Neural cell (in vitro differentiated cells): ENCODE results near the gene MARK3. TPM values are rescaled to one million over a fixed set of nuclear protein-coding genes. Genes with fewer than 3 reads are reported as not detected.

Experiments
- H2AFZ ChIP-seq: fragments of 200-600, 300-800 bp; sonication (generic), shearing (Covaris generic); 2 replicates; pipeline ENCODE4 v1.6.0; 2014; ENCODE audit warnings: low read depth, mild to moderate bottlenecking, antibody characterized with exemption, low read length, moderate library complexity
- H3F3A ChIP-seq: fragments of 200-600 bp; shearing (Covaris generic); 2 replicates; pipeline ENCODE4 v1.6.1; 2016; ENCODE audit warnings: mild to moderate bottlenecking, moderate library complexity, mixed read lengths, antibody characterized with exemption, low read length; ENCODE audit not compliant: insufficient read depth, poor library complexity, severe bottlenecking
- H3K27ac ChIP-seq: fragments of 200-600, 300-800 bp; sonication (generic), shearing (Covaris generic); 2 replicates; pipeline ENCODE4 v1.5.1; 2014; ENCODE audit warnings: mild to moderate bottlenecking, low read length, moderate library complexity
- H3K27me3 ChIP-seq: fragments of 300-800, 200-600 bp; sonication (generic), shearing (Covaris generic); 2 replicates; pipeline ENCODE4 v1.6.0; 2014; ENCODE audit warnings: mild to moderate bottlenecking, low read depth, low read length, moderate library complexity; ENCODE audit not compliant: insufficient read depth
- H3K36me3 ChIP-seq: fragments of 300-800, 200-600 bp; sonication (generic), shearing (Covaris generic); 2 replicates; pipeline ENCODE4 v1.5.1; 2014; ENCODE audit warnings: mild to moderate bottlenecking, antibody characterized with exemption, low read length, moderate library complexity; ENCODE audit not compliant: insufficient read depth
- H3K4me2 ChIP-seq: fragments of 300-800, 200-600 bp; sonication (generic), shearing (Covaris generic); 2 replicates; pipeline ENCODE4 v1.6.0; 2014; ENCODE audit warnings: mild to moderate bottlenecking, low read length
- H3K4me3 ChIP-seq: fragments of 300-800, 200-600 bp; sonication (generic), shearing (Covaris generic); 2 replicates; pipeline ENCODE4 v1.5.1; 2014; ENCODE audit warnings: mild to moderate bottlenecking, low read length, moderate library complexity
- H3K79me2 ChIP-seq: fragments of 200-600 bp; shearing (Covaris generic); replicated peaks from 2 replicates; pipeline ENCODE4 v1.6.0; 2014; ENCODE audit warnings: mild to moderate bottlenecking, low read length, moderate library complexity; ENCODE audit not compliant: insufficient read depth
- H3K9ac ChIP-seq: fragments of 300-800, 200-600 bp; sonication (generic), shearing (Covaris generic); 2 replicates; pipeline ENCODE4 v1.6.1; 2016; ENCODE audit warnings: mild to moderate bottlenecking, low read length, mixed read lengths
- H3K9me2 ChIP-seq: fragments of 200-600 bp; shearing (Covaris generic); 2 replicates; pipeline ENCODE4 v1.6.1; 2016; ENCODE audit warnings: mild to moderate bottlenecking, low read length, mixed read lengths; ENCODE audit not compliant: insufficient read depth
- H3K9me3 ChIP-seq: fragments of 200-600, 300-800 bp; sonication (generic), shearing (Covaris generic); 2 replicates; pipeline ENCODE4 v1.6.1; 2016; ENCODE audit warnings: mild to moderate bottlenecking, mixed run types, low read length, moderate library complexity, mixed read lengths
- H4K20me1 ChIP-seq: fragments of 200-600 bp; shearing (Covaris generic); 2 replicates; pipeline ENCODE4 v1.6.1; 2016; ENCODE audit warnings: mild to moderate bottlenecking, mixed run types; ENCODE audit not compliant: insufficient read depth
- CTCF ChIP-seq: fragments of 450-650 bp; IDR thresholded peaks from 2 replicates; pipeline ENCODE4 v1.5.1; 2014; ENCODE audit warnings: antibody characterized with exemption, mild to moderate bottlenecking, moderate library complexity; ENCODE audit not compliant: poor library complexity, severe bottlenecking
- EP300 ChIP-seq: fragments of 450-650 bp; conservative IDR thresholded peaks from 2 replicates; pipeline ENCODE4 v1.6.1; 2014; ENCODE audit warnings: antibody characterized with exemption, mild to moderate bottlenecking, moderate library complexity; ENCODE audit not compliant: poor library complexity, severe bottlenecking
- EZH2 ChIP-seq: fragments of 200-600, 300-800 bp; shearing (Covaris generic), sonication (generic); IDR thresholded peaks from 2 replicates; pipeline ENCODE4 v1.6.1; 2014; ENCODE audit warnings: antibody characterized with exemption, low read length, borderline replicate concordance, mild to moderate bottlenecking; ENCODE audit not compliant: insufficient read depth, poor library complexity, severe bottlenecking
- MXI1 ChIP-seq: fragments of 450-650 bp; conservative IDR thresholded peaks from 2 replicates; pipeline ENCODE4 v1.6.1; 2014; ENCODE audit warnings: antibody characterized with exemption, mild to moderate bottlenecking; ENCODE audit not compliant: poor library complexity, severe bottlenecking
- POLR2AphosphoS5 ChIP-seq: IDR thresholded peaks from 2 replicates; pipeline ENCODE4 v1.6.1; 2012
- RAD21 ChIP-seq: fragments of 450-650 bp; conservative IDR thresholded peaks from 2 replicates; pipeline ENCODE4 v1.6.1; 2014; ENCODE audit warnings: antibody characterized with exemption, mild to moderate bottlenecking, moderate library complexity
- REST ChIP-seq: IDR thresholded peaks from 2 replicates; pipeline ENCODE4 v1.6.1; 2012; ENCODE audit warnings: borderline replicate concordance
- SMC3 ChIP-seq: fragments of 450-650 bp; conservative IDR thresholded peaks from 2 replicates; pipeline ENCODE4 v1.6.1; 2014; ENCODE audit warnings: antibody characterized with exemption, mild to moderate bottlenecking, moderate library complexity; ENCODE audit not compliant: poor library complexity
- TAF1 ChIP-seq: IDR thresholded peaks from 2 replicates; pipeline ENCODE4 v1.6.1; 2012; ENCODE audit warnings: low read depth
- polyA plus RNA-seq: library from polyadenylated mRNA; depleted of rRNA; stranded (reverse); fragments of >200 nt; gene quantifications from 2 replicates; pipeline ENCODE4 v1.2.3, GENCODE V29; 2014

The MARK3 gene
- polyA plus RNA-seq, 1 donor from 2014 or later, result 158 TPM

GRCh38 chr14:103545915-103546651, 160.9 kb downstream of the MARK3 start:
- no peak overlapping the region for H3K4me3 ChIP-seq
- H3F3A ChIP-seq, result no peaks in the 10 kb centered on the region
- H3K36me3 ChIP-seq, result no peaks in the 10 kb centered on the region
- H3K79me2 ChIP-seq, result no peaks in the 10 kb centered on the region
- no peak for TF ChIP-seq CTCF
- TF ChIP-seq POLR2AphosphoS5, result no peak
- no peak for TF ChIP-seq MXI1
- TF ChIP-seq EP300, result no peak
- no peak for TF ChIP-seq RAD21
- no peak for TF ChIP-seq EZH2
- no peak for TF ChIP-seq SMC3
- no peak for TF ChIP-seq REST
- TF ChIP-seq TAF1, result no peak
- H3K27me3 ChIP-seq, result no peaks in the 10 kb centered on the region
- H3K9me2 ChIP-seq, result no peaks in the 10 kb centered on the region
- no peaks in the 10 kb centered on the region for H3K9me3 ChIP-seq
- no peaks in the 10 kb centered on the region for H4K20me1 ChIP-seq
- peak overlapping the region; percentile 7 for H3K9ac ChIP-seq
- H3K4me2 ChIP-seq, result no peak overlapping the region
- H3K27ac ChIP-seq, result no peak overlapping the region
- no peak overlapping the region for H2AFZ ChIP-seq

GRCh38 chr14:103546652-103547454, 161.6 kb downstream of the MARK3 start:
- Histone ChIP-seq H3K9me3 (no peaks in the 10 kb centered on the region), H2AFZ (no peak overlapping the region), H3F3A (no peaks in the 10 kb centered on the region), H3K4me3 (no peak overlapping the region), H3K36me3 (no peaks in the 10 kb centered on the region), H4K20me1 (no peaks in the 10 kb centered on the region), H3K9me2 (no peaks in the 10 kb centered on the region), H3K27ac (no peak overlapping the region), H3K27me3 (no peaks in the 10 kb centered on the region), H3K79me2 (no peaks in the 10 kb centered on the region), H3K9ac (peak overlapping the region; percentile 31), H3K4me2 (no peak overlapping the region)
- no peak for TF ChIP-seq EP300
- TF ChIP-seq MXI1, result peak; percentile 45
- no peak for TF ChIP-seq EZH2
- TF ChIP-seq SMC3, result peak; percentile 96
- peak; percentile 99 for TF ChIP-seq CTCF
- no peak for TF ChIP-seq REST
- TF ChIP-seq TAF1, result no peak
- peak; percentile 97 for TF ChIP-seq RAD21
- no peak for TF ChIP-seq POLR2AphosphoS5
